ENCODE results near the gene NXN. TPM values are rescaled to one million over a fixed set of nuclear protein-coding genes. Genes with fewer than 3 reads are reported as not detected.
A peak's percentile ranks its signal among the peaks of the same experiment; 100 is the strongest.

The NXN gene
- total RNA-seq, 6 experiments from 2014 or later, result 81.7 to 93.8 (median 92.2) TPM

- DNase-seq, result peak; percentile 80
- Mint-ChIP-seq H3K27me3 (ENCODE audit: insufficient read depth) (peaks cover 14% of the 10 kb centered on the region), H3K4me3 (peak within 1 kb of the TSS; percentile 97), H3K4me1 (ENCODE audit: low read depth) (peaks cover 32% of the 10 kb centered on the region), H3K9me3 (peaks cover 4% of the 10 kb centered on the region; the same call in 1 of the 2 replicates), H3K36me3 (ENCODE audit: low read depth) (peaks cover 32% of the 10 kb centered on the region), H3K27ac (peak within 1 kb of the TSS; percentile 94)
- peak; percentile 43 for TF ChIP-seq CTCF (IDR thresholded peaks at IDR 0.05)
These were observed 197.5 kb downstream of the NXN start, which contains the start of the genes GLOD4 and MRM3 for GRCh38 chr17:781805-782731. GLOD4 (minus strand) TSS chr17:782280; CDS start chr17:782255, 25 bp downstream. MRM3 (plus strand) TSS chr17:782353; CDS start chr17:782379, 26 bp downstream.

- peaks cover 47% of the 10 kb centered on the region for H3K36me3 Mint-ChIP-seq (ENCODE audit: low read depth)
- H3K9me3 Mint-ChIP-seq, result peaks cover 4% of the 10 kb centered on the region; the same call in 1 of the 2 replicates
- no peak overlapping the region for H3K27ac Mint-ChIP-seq
- TF ChIP-seq CTCF (IDR thresholded peaks at IDR 0.05), result no peak
- no peak overlapping the region for H3K4me3 Mint-ChIP-seq
- H3K27me3 Mint-ChIP-seq (ENCODE audit: insufficient read depth), result peaks cover 12% of the 10 kb centered on the region
- peaks cover 18% of the 10 kb centered on the region for H3K4me1 Mint-ChIP-seq (ENCODE audit: low read depth)
- no peak for DNase-seq
These were observed 201.5 kb downstream of the NXN start for GRCh38 chr17:778096-778495.

GRCh38 chr17:774313-774584, 205.3 kb downstream of the NXN start:
- no peak for TF ChIP-seq CTCF (IDR thresholded peaks at IDR 0.05)
- Mint-ChIP-seq H3K27me3 (ENCODE audit: insufficient read depth) (no peaks in the 10 kb centered on the region; the same call in 1 of the 2 replicates), H3K36me3 (ENCODE audit: low read depth) (peaks cover 57% of the 10 kb centered on the region), H3K27ac (no peak overlapping the region), H3K4me1 (ENCODE audit: low read depth) (no peaks in the 10 kb centered on the region), H3K9me3 (no peaks in the 10 kb centered on the region), H3K4me3 (no peak overlapping the region)
- DNase-seq, result no peak

GRCh38 chr17:773467-774312, 205.9 kb downstream of the NXN start:
- Mint-ChIP-seq H3K36me3 (ENCODE audit: low read depth) (peaks cover 57% of the 10 kb centered on the region), H3K27ac (no peak overlapping the region), H3K4me3 (no peak overlapping the region)

More at GRCh38 chr17:773467-774312, 205.9 kb downstream of the NXN start:
- no peak for DNase-seq
- Mint-ChIP-seq H3K9me3 (no peaks in the 10 kb centered on the region), H3K27me3 (ENCODE audit: insufficient read depth) (no peaks in the 10 kb centered on the region; the same call in 1 of the 2 replicates), H3K4me1 (ENCODE audit: low read depth) (no peaks in the 10 kb centered on the region)
- no peak for TF ChIP-seq CTCF (IDR thresholded peaks at IDR 0.05)
